ENCODE data around the gene WASF2.
"Not testable (repeated sequence)": the region's sequence is repeated elsewhere in the genome, so short reads cannot be mapped to it uniquely, and the experiment has no call there.

WASF2 gene

DNA sequence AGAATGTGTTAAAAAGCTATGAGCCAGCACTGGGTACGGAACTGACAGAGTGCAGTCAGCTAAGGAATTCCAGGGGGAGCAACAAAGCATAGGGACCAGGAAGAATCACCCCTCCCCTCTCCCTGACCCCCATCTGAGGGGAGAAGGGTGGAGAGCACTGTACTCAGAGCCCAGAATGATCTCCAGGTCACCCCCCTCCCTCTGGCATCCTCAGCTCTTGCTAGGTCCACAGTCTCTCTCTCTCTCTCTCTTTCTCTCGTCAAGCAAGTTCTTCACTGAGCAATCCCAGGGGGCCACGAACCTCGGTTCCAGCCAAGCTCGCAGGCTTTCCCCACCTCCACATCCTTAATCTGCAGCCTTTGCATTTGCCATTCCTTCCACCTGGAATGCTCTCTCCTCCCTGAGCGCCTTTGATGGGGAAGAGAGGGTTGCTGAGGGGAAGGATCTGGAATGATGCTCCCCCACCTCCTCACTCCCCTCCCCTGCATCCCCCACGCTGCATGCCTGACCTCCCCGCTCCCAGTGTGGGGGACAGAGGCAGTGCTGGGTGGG is 6.7 kb upstream of the WASF2 start:
- no peak for DNase-seq (ENCODE audit: low spot score)

DNA sequence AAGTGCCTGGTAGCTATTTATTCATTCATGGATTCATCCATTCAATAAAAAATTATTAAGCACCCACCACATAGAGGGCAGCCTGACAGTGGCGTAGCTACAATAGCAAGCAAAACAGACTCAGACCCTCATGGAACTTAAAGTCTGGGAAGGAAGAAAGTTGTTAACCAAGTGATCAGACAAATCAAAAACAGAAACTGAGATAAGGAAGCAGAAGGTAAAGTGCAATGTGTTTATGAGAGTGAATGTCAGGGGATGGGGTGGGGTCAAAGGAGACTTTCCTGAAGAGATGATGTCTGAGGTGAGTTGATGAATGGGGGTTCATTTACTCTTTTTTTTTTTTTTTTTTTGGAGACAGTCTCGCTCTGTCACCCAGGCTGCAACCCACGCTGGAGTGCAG is 2.8 kb upstream of the WASF2 start:
- DNase-seq (ENCODE audit: low spot score) = no peak

DNA sequence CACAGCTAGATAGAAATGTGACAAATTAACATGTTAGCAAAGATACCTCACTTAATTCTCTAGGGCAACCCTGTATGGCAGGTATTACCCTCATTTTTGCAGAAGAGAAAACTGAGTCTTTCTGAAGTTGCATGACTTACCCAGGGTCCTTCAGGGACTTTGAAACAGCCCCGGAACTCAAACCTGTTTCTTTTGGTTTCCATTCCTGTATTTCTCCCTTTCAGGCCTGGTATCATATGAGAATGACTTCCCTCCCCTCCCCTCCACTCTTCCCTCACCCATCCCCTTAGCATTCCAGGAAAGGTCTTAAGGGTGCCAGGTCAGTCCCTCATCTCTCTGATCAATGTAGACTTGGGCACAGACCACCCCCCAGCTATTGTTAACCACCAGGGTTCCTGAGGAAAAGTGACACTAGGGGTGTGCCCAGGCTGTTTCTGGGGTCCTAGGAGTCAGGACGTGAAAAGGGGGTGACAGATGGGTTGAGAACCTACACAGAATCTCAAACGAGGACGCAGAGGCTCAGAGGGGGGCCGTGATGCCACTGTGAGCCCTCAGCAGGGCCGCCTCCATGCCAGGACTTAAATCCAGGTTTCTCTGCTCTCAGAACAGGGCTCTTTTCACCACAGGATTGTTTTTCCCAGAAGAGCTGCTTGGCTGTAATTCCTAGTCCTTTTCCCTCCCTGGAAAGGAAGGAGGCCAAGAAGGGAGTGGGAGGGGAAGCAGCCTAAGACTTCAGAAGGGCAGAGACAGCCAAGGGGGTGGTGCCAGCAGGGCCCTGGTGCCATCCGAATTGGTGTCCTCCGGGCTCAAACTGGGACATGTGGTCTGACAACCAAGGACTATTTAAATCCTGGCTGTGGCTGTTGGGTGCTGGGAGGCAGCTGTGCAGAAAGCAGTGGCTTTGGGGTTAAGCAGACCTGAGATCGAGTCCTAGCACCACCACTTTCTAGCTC is 2.1 kb upstream of the WASF2 start:
- peak; percentile 80 for DNase-seq (ENCODE audit: low spot score)

DNA sequence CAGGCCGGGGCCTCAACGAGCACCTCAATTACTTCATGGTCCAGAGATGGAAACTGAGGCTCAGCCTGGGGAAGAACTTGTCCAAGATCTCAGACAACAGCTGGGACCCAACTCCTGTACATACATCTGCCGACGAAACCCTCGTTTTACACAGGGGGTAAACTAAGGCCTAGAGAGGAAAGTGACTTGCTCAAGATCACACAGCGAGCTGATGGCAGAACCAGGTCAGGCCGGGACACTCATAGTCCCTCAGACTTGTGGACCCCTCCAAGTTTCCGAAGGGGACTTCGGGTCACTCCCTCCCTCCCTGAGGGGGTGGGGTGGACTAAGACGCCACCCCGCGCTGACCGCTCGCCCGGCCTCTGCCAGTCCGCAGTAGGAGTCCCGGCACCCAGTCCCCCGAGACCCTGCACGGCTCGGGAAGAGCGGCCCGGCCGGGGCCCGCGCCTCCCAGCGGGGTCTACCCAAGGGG is 430 bp downstream of the WASF2 start:
- peak; percentile 60 for DNase-seq (ENCODE audit: low spot score)

DNA sequence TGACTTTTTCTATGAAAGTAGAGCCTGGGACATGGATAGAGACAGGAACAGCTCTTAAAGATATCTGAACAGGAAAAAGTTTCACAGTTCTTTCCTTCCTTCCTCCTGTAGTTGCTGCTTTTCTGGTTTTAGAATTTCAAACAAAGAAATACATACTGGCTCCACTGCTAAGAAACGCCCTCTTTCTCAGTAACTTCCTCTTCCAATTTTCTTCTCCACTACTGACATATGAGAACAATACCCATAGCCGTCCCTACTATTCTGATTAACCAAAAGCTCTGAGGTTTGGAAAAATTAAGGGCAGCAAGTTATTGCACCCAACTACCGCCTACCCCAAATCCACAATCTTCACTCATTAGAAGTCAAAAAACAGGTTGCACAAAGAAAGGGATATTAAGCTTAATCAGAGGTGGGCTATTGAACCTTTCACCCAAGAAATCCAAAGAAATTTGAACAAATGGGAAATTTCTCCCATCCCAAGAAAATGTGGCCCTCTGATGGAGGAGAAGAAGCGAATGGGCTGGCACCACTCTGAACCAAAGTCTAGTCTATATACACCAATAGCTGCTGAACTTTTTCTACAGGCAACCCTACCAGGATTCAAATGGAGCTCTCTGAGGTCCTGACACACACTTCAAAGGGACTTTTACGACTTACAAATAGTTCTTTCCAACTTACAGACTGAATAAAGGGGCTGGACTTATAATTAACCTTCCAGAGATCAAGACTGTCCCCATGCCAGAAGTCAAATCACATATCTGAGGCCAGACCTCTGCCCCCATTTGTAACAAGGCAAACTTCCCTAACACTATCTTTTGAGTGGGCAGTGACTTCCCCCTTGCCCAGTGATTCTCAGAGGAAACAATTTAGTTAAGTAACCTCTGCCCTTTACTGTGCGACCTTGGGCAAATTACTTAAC is 1.7 kb downstream of the WASF2 start:
- peak; percentile 71 for DNase-seq (ENCODE audit: low spot score)

DNA sequence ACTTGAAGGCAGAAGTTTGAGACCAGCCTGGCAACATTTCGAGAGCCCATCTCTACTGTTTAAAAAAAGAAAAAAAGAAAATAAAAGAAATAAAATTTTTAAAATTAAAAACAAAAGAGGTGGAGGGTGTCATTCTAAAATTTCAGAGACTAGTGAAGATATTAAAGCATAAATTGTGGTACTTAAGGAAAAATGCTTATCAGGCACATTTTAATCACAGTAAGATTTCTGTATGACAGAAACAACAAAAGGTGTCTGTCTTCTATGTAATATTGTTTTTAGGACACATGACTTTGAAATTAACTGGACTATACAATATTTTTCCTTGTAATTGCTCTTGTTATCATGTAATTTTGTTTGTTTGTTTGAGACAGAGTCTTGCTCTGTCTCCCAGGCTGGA is 4.6 kb downstream of the WASF2 start:
- DNase-seq (ENCODE audit: low spot score) = no peak

DNA sequence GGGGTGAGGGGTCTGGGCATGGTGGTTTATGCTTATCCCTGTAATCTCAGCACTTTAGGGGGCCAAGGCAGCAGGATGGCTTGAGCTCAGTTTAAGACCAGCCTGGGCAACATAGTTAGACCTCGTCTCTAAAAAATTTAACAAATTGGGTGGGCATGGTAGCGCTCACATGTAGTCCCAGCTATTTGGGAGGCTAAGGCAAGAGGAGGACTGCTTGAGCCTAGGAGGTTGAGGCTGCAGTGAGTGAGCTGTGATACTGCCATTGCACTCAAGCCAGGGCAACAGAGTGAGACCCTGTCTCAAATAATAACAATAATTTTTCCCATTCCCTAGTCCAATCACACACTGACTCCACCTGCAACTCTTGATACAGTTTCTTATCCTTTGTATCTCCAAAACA is 6.3 kb downstream of the WASF2 start:
- DNase-seq (ENCODE audit: low spot score) = no peak

DNA sequence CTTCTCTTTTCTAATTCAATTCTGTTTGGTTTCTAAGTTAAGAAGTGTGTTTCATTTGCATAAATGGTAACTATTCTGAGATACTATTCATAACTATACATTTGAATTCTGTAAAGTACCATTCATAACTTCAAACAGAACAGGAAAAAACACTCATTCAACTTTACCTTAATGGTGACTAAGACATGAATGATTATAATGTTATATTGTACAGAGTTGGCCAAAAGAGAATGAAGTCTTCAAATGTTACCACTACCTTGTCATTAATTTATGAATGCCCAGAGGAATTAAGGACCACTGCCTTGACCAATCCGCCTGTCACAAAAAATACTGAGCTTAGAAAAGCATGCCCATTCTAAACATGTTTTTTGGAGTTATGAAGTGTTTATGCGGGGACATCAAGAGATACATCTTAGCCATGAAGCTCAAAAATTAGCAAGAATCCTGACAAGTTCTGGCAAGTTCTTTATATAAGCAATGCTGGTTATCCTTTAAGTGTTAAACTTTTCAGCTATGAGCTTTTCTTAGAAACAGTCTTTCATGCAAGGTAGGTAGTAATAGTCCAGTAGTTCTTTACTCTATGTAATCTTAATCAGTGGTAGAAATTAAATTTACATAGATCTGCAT is 7.9 kb downstream of the WASF2 start:
- no peak for DNase-seq (ENCODE audit: low spot score)

DNA sequence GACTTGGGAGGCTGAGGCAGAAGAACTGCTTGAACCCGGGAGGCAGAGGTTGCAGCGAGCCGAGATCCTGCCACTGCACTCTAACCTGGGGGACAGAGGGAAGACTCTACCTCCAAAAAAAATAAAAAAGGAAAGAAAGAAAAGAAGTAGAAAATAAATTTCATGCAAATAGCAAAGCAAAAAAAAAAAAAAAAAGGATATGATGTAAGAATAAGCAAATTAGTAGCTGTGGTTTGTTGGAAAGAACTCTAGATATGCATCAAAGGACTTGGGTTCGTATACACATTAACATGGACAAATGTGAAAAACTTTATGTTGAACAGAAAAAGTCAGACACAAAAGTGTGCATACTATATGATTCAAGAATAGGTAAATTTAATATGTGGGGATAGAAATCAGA is 11.9 kb downstream of the WASF2 start:
- no peak for DNase-seq (ENCODE audit: low spot score)

DNA sequence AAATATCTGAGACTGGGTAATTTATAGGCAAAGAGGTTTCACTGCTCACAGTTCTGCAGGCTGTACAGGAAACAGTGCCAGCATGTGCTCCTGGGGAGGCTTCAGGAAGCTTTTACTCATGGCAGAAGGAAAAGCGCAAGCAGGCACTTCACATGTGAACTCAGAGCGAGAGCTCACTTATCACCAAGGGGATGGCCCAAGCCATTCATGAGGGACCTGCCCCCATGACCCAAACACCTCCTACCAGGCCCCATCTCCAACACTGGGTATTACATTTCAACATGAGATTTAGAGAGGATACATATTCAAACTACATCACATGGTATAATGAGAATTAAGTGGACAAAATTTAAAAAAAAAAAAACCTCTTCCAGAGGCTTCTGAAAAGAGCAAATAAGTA is 13.7 kb downstream of the WASF2 start:
- DNase-seq (ENCODE audit: low spot score) = no peak

DNA sequence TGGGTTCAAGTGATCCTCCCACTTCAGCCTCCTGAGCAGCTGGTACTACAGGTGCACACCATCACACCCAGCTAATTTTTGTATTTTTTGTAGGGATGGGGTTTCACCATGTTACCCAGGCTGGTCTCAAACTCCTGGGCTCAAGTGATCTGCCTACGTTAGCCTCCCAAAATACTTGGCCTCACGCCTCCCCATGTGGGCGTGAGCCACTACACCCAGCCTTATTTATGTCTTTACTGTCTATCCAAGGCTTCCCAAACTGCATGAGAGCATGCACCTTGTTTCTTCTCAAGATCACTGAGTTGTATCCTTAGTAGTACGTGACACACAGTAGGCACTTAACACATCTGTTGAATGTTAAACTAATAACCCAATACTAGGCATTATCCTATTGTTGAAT is 14.2 kb downstream of the WASF2 start:
- no peak for DNase-seq (ENCODE audit: low spot score)

DNA sequence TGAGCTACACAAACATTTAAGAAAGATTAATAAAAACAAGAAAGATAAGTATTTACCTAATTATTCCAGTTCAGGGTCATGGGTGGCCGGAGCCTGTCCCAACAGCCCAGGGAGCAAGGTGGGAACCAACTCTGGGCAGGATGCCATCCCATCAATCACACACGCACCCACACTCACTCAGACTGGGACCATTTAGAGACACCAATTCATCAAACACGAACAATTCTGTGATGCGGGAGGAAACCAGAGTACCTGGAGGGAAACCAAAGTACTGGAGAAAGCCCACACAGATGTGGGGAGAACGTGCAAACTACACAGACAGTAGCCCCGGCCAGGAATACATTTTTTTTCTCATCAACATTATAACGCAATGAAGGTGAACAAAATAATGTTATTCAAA is 16.2 kb downstream of the WASF2 start:
- DNase-seq (ENCODE audit: low spot score) = no peak

DNA sequence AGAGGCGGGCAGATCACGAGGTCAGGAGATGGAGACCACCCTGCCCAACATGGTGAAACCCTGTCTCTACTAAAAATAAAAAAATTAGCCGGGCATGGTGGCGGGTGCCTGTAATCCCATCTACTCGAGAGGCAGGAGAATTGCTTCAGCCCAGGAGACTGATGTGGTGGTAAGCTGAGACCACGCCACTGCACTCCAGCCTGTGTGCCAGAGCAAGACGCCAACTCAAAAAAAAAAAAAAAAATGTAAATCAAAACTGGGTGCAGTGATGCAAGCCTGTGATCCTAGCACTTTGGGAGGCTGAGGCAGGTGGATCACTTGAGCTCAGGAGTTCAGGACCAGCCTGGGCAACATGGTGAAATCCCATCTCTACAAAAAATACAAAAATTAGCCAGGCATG is 17.9 kb downstream of the WASF2 start:
- not testable (repeated sequence) for DNase-seq (ENCODE audit: low spot score)

DNA sequence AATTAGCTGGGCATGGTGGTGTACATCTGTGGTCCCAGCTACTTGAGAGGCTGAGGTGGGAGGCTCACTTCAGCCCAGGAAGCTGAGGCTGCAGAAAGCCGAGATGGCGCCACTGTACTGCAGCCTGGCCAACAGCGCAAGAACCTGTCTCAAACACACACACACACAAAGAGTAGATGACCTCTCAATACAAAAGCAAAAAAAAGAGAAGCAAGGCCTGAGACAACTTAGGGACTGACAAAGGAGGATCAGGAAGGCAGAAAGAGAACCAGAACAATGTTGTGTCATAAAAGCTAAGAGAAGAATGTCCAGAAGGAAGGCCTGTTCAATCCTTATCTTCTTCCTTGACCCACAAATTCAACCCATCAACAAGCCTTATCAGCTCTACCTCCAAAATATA is 18.5 kb downstream of the WASF2 start:
- DNase-seq (ENCODE audit: low spot score) = no peak

DNA sequence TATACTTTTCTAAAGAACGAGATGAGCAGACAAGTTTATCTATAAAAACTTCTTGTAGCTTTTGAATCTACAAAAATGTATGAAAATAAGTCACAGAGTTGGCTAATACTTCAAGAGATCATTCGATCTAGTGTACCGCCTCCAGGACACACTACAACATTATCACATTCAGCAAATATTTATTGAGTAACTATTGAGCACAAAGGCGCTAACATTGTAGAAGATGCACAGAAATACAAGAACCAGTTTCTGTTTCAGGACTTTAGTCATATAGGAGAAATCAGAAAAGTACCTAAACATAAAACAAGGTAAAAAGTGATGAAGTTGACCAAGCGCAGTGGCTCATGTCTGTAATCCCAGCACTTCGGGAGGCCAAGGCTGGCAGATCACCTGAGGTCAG is 20.6 kb downstream of the WASF2 start:
- DNase-seq (ENCODE audit: low spot score) = no peak

DNA sequence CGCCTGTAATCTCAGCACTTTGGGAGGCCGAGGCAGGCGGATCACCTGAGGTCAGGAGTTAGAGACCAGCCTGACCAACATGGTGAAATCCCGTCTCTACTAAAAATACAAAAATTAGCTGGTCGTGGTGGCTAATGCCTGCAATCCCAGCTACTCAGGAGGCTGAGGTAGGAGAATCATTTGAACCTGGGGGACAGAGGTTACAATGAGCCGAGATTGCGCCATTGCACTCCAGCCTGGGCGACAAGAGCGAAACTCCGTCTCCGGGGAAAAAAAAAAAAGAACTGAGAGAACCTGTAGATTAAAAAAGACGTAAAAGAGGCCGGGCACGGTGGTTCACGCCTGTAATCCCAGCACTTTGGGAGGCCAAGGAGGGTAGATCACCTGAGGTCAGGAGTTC is 21.6 kb downstream of the WASF2 start:
- not testable (repeated sequence) for DNase-seq (ENCODE audit: low spot score)

DNA sequence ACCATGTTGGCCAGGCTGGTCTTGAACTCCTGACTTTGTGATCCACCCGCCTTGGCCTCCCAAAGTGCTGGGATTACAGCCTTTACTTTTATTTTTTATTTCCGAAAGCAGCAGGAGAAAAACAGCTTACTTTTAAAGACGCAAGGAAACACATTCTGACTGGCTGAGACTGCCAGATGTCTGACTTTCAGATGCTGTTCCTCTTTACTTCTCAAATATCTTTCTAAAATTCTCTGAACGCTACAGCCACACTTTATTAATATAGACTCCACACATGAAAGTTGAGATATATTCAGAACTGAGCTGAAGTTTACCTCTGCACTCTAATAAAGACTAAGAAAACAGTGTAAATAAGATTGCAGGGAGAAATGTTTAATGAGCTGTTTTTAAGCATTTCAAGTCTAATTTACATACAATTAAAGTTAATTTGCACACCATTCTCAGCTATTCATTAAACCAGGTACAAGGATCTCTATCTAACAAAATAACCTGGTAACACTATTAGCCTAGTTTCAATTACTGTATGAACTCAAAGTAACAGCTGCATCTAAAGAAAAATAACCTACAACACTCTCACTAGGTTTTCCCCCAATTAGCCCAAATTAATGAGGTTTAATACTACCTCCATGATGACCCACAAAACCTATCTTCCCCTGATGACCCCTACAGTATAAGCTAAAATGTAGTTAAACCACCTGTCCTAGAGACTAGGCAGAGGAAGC is 24.9 kb downstream of the WASF2 start:
- no peak for DNase-seq (ENCODE audit: low spot score)

DNA sequence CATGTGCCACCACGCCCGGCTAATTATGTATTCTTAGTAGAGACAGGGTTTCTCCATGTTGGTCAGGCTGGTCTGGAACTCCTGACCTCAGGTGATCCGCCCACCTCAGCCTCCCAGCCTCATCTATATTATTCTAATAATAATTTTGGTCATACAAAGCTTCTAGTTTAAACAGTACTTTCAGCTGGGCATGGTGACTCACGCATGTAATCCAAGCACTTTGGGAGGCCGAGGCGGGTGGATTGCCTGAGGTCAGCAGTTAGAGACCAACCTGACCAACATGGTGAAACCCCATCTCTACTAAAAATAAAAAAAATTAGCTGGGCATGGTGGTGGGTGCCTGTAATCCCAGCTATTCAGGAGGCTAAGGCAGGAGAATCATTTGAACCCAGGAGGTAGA is 26.1 kb downstream of the WASF2 start:
- not testable (repeated sequence) for DNase-seq (ENCODE audit: low spot score)

DNA sequence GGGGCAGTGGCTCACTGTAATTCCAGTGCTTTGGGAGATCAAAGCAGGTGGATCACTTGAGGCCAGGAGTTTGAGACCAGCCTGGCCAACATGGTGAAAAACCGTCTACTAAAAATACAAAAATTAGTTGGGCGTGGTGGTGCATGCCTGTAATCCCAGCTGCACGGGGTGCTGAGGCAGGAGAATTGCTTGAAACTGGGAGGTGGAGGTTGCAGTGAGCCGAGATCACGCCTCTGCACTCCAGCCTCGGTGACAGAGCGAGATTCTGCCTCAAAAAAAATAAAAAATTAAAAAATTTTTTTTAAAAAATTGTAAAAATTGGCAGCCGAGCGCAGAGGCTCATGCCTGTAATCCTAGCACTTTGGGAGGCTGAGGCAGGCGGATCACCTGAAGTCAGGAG is 31.4 kb downstream of the WASF2 start:
- DNase-seq (ENCODE audit: low spot score) = not testable (repeated sequence)

DNA sequence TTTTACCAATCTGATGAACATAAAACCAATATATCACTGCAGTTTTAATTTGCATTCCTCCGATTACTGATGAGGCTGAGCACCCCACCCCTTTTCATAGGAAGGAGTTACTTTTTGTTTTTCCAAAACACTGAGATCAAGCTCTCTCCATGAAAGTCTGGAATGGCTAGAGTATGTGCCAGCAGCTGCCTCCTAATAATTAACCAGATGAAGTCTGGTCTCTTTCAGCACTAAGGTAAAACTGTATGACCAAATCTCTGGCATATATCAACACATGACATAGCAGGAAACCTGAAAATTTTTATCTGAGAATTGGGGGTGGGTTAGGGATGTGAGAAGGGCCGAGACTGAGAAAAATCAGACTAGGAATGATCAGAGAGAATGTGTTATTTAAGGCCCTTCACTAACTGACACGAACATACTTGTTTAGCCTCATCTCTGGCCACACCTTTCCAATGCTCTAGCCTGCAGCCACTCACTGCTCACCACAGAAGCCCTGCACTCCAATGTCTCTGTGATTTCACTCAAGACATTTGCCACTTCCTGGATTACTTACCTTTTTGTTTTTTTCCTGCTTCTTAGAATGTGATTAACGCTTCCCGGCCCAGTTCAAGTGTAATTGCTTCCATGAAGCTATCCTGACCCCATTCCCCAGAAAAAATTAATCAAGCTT is 34.7 kb downstream of the WASF2 start:
- no peak for DNase-seq (ENCODE audit: low spot score)

DNA sequence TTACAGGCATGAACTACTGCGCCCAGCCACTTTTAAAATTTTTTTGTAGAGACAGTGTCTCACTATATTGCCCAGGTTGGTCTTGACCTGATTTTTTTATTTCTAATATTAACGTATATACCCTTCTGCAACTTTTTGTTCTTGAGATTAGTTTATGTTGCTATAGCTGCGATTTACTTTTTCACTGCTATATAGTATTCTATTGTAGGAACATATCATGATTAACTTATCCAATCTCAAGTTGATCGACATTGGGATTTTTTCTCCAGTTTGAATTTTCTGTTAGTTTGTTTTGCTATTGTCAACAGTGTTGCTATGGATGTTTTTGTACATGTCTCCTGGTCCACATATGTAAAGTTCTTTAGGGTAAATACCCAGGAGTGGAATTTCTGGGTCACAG is 35.4 kb downstream of the WASF2 start:
- DNase-seq (ENCODE audit: low spot score) = no peak
